Kidney epithelial cell (primary cell): ENCODE results near the gene NFS1. TPM values are rescaled to one million over a fixed set of nuclear protein-coding genes. Genes with fewer than 3 reads are reported as not detected.

Experiments used
- DNase-seq: peaks from one replicate; pipeline ENCODE4 v3.0.0-alpha.2; 2010; ENCODE audit warnings: low read depth
- H3K27me3 ChIP-seq: 2 replicates; pipeline ENCODE4 v1.6.0; 2011; ENCODE audit warnings: low read length; ENCODE audit not compliant: control insufficient read depth, insufficient read depth
- H3K36me3 ChIP-seq: 2 replicates; pipeline ENCODE4 v1.5.1; 2011; ENCODE audit warnings: low read length; ENCODE audit not compliant: control insufficient read depth, insufficient read depth
- H3K4me3 ChIP-seq: 2 replicates; pipeline ENCODE4 v1.5.1; 2011; ENCODE audit warnings: low read depth, mild to moderate bottlenecking, control low read depth, low read length
- total RNA-seq: library from RNA; depleted of rRNA; stranded (reverse); fragments of >200 nt; gene quantifications from 2 replicates; pipeline ENCODE4 v1.2.3, GENCODE V29; 2015
- TF ChIP-seq, protein P1 (sequence below): IDR thresholded peaks from 2 replicates; pipeline ENCODE4 v1.5.1; 2011; ENCODE audit warnings: mild to moderate bottlenecking, moderate library complexity, low read length, control low read depth, inconsistent platforms; ENCODE audit not compliant: insufficient read depth, poor library complexity, severe bottlenecking

NFS1 gene
- total RNA-seq, 1 donor from 2014 or later, result 30.8 TPM

DNA sequence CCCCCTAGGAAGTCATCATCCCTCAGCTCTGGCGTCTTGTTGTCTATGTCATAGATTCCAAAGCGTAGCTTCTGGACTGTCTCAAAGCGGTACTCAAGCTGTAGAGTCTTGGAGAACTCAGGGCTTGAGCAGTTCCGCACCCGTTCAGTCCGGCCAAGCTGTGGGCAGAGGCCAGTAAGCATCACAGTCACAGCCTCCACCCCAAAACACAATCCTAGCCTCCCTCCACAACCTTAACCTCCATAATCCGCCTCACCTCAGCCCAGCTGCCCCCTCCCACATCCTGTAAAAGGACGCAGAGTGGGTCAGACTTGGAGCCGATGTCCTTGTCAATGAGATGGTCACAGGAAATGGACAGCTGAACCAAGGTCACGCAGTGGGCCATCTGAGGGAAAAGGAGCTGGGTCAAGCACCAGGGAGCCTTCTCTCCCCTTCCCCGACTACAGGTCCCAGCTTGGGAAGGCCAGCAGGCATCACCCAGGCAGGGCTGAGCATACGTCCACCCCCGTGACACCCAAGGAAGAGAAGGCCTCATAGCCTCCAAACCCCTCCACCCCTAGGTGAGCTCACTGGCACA is 66.5 kb downstream of the NFS1 start:
- Histone ChIP-seq H3K27me3 (no peaks in the 10 kb centered on the region), H3K36me3 (peaks cover 4% of the 10 kb centered on the region), H3K4me3 (no peak overlapping the region)
- TF ChIP-seq, protein P1, sequence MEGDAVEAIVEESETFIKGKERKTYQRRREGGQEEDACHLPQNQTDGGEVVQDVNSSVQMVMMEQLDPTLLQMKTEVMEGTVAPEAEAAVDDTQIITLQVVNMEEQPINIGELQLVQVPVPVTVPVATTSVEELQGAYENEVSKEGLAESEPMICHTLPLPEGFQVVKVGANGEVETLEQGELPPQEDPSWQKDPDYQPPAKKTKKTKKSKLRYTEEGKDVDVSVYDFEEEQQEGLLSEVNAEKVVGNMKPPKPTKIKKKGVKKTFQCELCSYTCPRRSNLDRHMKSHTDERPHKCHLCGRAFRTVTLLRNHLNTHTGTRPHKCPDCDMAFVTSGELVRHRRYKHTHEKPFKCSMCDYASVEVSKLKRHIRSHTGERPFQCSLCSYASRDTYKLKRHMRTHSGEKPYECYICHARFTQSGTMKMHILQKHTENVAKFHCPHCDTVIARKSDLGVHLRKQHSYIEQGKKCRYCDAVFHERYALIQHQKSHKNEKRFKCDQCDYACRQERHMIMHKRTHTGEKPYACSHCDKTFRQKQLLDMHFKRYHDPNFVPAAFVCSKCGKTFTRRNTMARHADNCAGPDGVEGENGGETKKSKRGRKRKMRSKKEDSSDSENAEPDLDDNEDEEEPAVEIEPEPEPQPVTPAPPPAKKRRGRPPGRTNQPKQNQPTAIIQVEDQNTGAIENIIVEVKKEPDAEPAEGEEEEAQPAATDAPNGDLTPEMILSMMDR, result no peak
- no peak for DNase-seq

DNA sequence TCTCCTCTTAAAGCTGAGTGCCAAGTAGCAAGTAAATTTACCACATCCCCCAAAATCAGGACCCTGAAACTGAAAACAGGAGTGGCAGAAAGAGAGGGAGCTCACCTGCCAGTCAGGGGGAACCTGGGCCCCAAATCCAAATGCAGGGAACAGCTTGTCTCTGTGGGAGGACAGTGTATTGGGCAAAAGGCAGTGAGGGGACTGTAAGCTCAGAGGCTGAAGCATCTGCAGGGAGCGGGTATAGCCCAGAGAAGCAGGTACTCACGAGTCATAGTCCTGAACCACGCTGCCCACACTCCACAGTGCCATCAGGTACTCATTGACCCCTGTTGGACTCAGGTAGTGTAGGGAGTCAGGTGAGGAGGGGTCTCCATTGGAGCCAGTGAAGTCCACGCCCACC is 68.5 kb downstream of the NFS1 start:
- no peaks in the 10 kb centered on the region for H3K27me3 ChIP-seq
- H3K4me3 ChIP-seq, result no peak overlapping the region
- no peak for DNase-seq
- TF ChIP-seq, protein P1, result no peak
- peaks cover 4% of the 10 kb centered on the region for H3K36me3 ChIP-seq

DNA sequence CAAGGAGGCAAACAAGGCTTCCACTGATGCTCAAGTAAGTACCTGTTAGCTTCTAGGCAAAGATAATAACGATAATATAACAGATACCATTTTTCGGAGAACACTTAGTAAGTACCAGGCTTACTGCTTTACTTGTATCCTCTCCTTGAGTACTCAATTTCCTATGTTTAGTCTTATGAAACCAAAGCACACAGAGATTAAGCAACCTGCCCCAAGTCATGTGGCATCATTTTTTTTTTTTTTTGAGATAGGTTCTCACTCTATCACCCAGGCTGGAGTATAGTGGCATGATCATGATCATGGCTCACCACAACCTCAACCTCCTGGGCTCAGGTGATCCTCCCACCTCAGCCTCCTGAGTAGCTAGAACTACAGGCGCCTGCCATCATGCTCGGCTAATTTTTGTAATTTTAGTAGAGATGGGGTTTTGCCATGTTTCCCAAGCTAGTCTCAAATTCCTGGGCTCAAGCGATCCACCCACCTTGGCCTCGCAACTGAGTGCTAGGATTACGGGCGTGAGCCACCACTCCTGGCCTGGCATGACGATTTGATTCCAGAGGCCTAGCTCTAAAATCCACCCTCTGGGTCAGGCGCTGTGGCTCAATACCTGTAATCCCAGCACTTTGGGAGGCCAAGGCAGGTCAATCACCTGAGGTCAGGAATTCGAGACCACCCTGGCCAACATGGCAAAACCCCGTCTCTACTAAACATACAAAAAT is 69.6 kb downstream of the NFS1 start:
- TF ChIP-seq, protein P1, result no peak
- no peak for DNase-seq
- Histone ChIP-seq H3K4me3 (no peak overlapping the region), H3K36me3 (peaks cover 5% of the 10 kb centered on the region), H3K27me3 (no peaks in the 10 kb centered on the region)

DNA sequence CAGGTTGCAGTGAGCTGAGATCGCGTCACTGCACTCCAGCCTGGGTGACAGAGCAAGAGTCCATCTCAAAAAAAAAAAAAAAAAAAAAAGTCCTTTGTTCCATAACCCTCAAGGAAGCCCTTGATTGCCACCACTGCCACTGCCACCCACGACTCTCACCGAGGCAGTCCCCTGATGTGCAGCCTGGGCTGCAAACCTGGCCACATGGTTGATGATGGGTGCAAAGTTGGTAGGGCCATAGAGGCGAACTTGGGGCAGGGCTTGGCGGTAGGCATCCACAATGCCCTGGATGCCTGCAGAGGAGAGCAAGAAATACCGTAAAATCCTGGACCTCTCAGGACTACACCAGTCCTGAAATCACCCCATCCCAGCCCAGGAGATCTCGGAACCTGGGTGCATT is 72.0 kb downstream of the NFS1 start:
- H3K36me3 ChIP-seq, result peaks cover 3% of the 10 kb centered on the region
- H3K27me3 ChIP-seq, result no peaks in the 10 kb centered on the region
- TF ChIP-seq, protein P1, result no peak
- no peak for DNase-seq
- H3K4me3 ChIP-seq, result no peak overlapping the region

DNA sequence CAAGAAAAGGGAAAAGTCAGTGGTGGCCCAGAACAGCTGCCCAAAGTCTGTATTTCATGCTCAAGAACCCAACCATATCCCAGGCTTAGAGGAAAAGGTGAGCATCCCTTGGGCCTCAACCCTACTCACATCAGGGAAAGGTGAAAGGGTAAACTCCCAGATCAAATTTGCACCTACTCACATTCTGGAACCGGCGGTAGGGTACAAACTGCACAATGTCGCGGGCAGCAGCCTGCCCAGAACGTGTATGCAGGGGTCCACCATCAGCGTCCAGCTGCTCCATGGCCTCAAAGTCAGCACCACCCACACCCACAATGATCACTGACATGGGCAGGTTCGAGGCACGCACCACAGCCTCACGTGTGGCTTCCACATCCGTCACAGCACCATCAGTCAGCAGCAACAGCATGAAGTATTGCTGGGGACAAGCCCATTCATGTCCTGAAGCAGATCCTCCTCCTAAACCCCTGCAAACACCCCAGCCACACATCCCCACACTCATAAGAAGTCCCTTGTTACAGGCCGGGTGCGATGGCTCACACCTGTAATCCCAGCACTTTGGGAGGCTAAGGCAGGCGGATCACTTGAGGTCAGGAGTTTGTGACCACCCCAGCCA is 72.7 kb downstream of the NFS1 start:
- DNase-seq, result no peak
- Histone ChIP-seq H3K36me3 (peaks cover 3% of the 10 kb centered on the region), H3K27me3 (no peaks in the 10 kb centered on the region), H3K4me3 (no peak overlapping the region)
- TF ChIP-seq, protein P1, result no peak
